Measurements from ENCODE around the gene TOR4A. TPM values are rescaled to one million over a fixed set of nuclear protein-coding genes. Genes with fewer than 3 reads are reported as not detected.

TOR4A gene
- total and polyA plus RNA-seq, 2 experiments from 2014 or later: 2.0 to 19.0 TPM

DNA sequence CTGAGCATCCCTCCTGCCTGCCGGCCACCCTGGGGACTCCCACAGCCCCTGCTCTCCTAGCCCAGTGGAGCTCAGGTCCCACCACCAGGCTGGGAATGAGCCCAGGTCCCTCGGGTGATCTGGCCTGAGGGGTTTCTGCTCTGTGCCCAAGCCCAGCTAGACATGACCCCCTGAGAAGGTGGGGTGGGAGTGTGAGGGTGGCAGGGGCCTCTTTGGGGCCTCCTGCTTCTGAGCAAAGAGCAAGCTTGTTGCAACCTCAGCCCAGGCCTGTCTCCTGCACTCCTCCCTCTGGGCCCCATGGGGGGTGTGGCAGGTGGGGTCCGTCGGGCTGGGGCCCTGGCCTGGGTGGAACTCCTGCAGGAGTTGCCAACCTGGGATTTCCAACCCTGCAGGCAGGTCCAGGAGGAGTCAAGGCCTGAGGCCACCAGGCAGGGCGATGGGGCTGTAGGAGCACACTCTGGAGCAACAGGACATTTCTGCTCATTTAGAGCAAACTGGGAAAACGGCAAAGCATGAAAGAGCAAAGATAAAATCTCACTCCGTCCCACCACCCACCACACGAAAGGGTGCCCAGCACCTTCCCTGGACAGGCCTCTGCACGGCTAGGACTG lies 35.9 kb downstream of the TOR4A start:
- Histone ChIP-seq H3K79me2 (replicated peaks; ENCODE audit: insufficient read depth) (no peaks in the 10 kb centered on the region), H3K4me1 (ENCODE audit: insufficient read depth) (peaks cover 13% of the 10 kb centered on the region; the same call in 1 of the 2 replicates), H3K36me3 (ENCODE audit: insufficient read depth) (no peaks in the 10 kb centered on the region), H3F3A (replicated peaks; ENCODE audit: low read depth) (no peaks in the 10 kb centered on the region), H3K4me3 (no peak overlapping the region), H3K27ac (ENCODE audit: low read depth) (no peak overlapping the region), H3K4me2 (no peak overlapping the region), H4K20me1 (replicated peaks; ENCODE audit: insufficient read depth) (no peaks in the 10 kb centered on the region), H3K9me2 (ENCODE audit: insufficient read depth) (no peaks in the 10 kb centered on the region), H3K27me3 (ENCODE audit: insufficient read depth) (no peaks in the 10 kb centered on the region), H2AFZ (no peak overlapping the region)
- TF ChIP-seq CREB1 (CRISPR knock-in tag; IDR thresholded peaks at IDR 0.05; ENCODE audit: low read depth) (no peak), POLR2AphosphoS5 (IDR thresholded peaks at IDR 0.05; ENCODE audit: low read depth) (no peak), STAT1 (IDR thresholded peaks at IDR 0.05; ENCODE audit: unreplicated experiment) (no peak), ETS1 (IDR thresholded peaks at IDR 0.05) (no peak), CTCF (conservative IDR thresholded peaks at IDR 0.05; ENCODE audit: low read depth in 2 of 2) (no peak)
- H3K4me1 Mint-ChIP-seq: peaks cover 2% of the 10 kb centered on the region; the same call in 2 of the 3 replicates
- H3K27ac Mint-ChIP-seq: no peak overlapping the region
- no peaks in the 10 kb centered on the region for H3K36me3 Mint-ChIP-seq (ENCODE audit: low read depth)
- H3K9me3 Mint-ChIP-seq: no peaks in the 10 kb centered on the region
- H3K27me3 Mint-ChIP-seq (ENCODE audit: insufficient read depth, low read depth, poor library complexity): peaks cover 4% of the 10 kb centered on the region
- H3K4me3 Mint-ChIP-seq: no peak overlapping the region
- no peak for DNase-seq (ENCODE audit: low spot score)
- no peak for ATAC-seq

DNA sequence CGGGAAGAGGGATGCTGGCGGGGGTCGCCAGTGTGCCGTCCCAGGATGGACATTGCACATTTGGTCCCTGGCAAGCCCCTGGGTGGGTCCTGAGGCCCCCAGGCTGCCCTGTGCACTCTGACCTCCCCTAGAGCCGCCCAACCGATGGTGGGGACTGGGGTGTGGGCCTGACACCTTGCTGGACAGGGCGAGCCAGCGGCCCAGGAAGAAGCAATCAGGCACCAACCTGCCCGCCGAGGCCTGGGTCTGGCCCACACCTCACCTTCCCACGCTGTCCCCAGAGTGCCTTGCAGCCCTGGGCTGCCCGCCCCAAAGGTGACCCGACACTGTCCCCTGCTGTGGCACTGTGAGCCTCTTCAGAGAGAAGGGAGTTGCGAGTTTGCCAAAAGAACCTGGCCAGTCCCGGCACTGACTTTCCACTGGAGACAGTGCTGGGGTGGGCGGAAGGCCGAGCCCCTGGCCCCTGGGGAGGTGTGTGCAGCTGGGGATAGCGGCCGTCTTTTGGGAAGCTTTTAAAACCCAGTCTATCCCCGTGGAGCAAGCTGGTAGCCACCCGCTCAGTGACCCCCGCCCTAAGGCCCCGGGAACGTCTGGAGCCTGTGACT lies 36.5 kb downstream of the TOR4A start:
- no peaks in the 10 kb centered on the region for H4K20me1 ChIP-seq (replicated peaks; ENCODE audit: insufficient read depth)
- H3K36me3 ChIP-seq (ENCODE audit: insufficient read depth): no peaks in the 10 kb centered on the region
- peaks cover 13% of the 10 kb centered on the region; the same call in 1 of the 2 replicates for H3K4me1 ChIP-seq (ENCODE audit: insufficient read depth)
- Mint-ChIP-seq H3K4me3 (no peak overlapping the region), H3K27me3 (ENCODE audit: insufficient read depth, low read depth, poor library complexity) (peaks cover 4% of the 10 kb centered on the region), H3K4me1 (peaks cover 2% of the 10 kb centered on the region; the same call in 2 of the 3 replicates), H3K36me3 (ENCODE audit: low read depth) (no peaks in the 10 kb centered on the region), H3K27ac (no peak overlapping the region), H3K9me3 (no peaks in the 10 kb centered on the region)
- no peak overlapping the region for H3K27ac ChIP-seq (ENCODE audit: low read depth)
- H3F3A ChIP-seq (replicated peaks; ENCODE audit: low read depth): no peaks in the 10 kb centered on the region
- no peaks in the 10 kb centered on the region for H3K27me3 ChIP-seq (ENCODE audit: insufficient read depth)
- H3K79me2 ChIP-seq (replicated peaks; ENCODE audit: insufficient read depth): no peaks in the 10 kb centered on the region
- H3K9me2 ChIP-seq (ENCODE audit: insufficient read depth): no peaks in the 10 kb centered on the region
- H2AFZ ChIP-seq: no peak overlapping the region
- no peak overlapping the region for H3K4me2 ChIP-seq
- no peak overlapping the region for H3K4me3 ChIP-seq
- no peak for DNase-seq (ENCODE audit: low spot score)
- no peak for ATAC-seq
- TF ChIP-seq NANOG (IDR thresholded peaks at IDR 0.05; ENCODE audit: borderline replicate concordance) (no peak), JUNB (IDR thresholded peaks at IDR 0.05; ENCODE audit: unreplicated experiment) (no peak), CREB1 (CRISPR knock-in tag; IDR thresholded peaks at IDR 0.05; ENCODE audit: low read depth) (no peak), ZNF114 (CRISPR knock-in tag; IDR thresholded peaks at IDR 0.05) (no peak), POLR2AphosphoS5 (IDR thresholded peaks at IDR 0.05; ENCODE audit: low read depth) (no peak), REST (IDR thresholded peaks at IDR 0.05; ENCODE audit: unreplicated experiment) (no peak), ETS1 (IDR thresholded peaks at IDR 0.05) (no peak), STAT1 (IDR thresholded peaks at IDR 0.05; ENCODE audit: unreplicated experiment) (no peak)

Data from GM23338 (cell line).